Mesothelial cell of epicardium (in vitro differentiated cells): ENCODE data around the gene DENND2C. TPM values are rescaled to one million over a fixed set of nuclear protein-coding genes. Genes with fewer than 3 reads are reported as not detected.

Experiments used
- DNase-seq, 2 experiments: peaks; one replicate each; pipeline ENCODE4 v3.0.0; 2021; ENCODE audit warnings: low spot score in 2 of 2; ENCODE audit not compliant: unreplicated experiment in 2 of 2
- H3K27ac Mint-ChIP-seq: 2 replicates; pipeline ENCODE4 v1.8.0; 2021; ENCODE audit warnings: mixed read lengths
- H3K27me3 Mint-ChIP-seq: 2 replicates; pipeline ENCODE4 v1.8.0; 2021; ENCODE audit warnings: low read depth, mixed read lengths
- H3K36me3 Mint-ChIP-seq: 2 replicates; pipeline ENCODE4 v1.8.0; 2021; ENCODE audit warnings: mixed read lengths
- H3K4me1 Mint-ChIP-seq: 2 replicates; pipeline ENCODE4 v1.8.0; 2021; ENCODE audit warnings: mixed read lengths
- H3K4me3 Mint-ChIP-seq: 2 replicates; pipeline ENCODE4 v1.8.0; 2021; ENCODE audit warnings: mild to moderate bottlenecking, moderate library complexity, mixed read lengths
- H3K9me3 Mint-ChIP-seq: 2 replicates; pipeline ENCODE4 v1.8.0; 2021; ENCODE audit warnings: mixed read lengths
- CTCF ChIP-seq: fragments of 200-600 bp; sonication (generic); IDR thresholded peaks from one replicate; pipeline ENCODE4 v1.5.0; 2021; ENCODE audit warnings: antibody characterized with exemption; ENCODE audit not compliant: unreplicated experiment
- total RNA-seq: library from RNA; stranded (reverse); gene quantifications from 3 replicates; pipeline ENCODE4 v1.2.1, GENCODE V29; 2021

Gene DENND2C
- total RNA-seq, 1 donor from 2014 or later = 2.3 TPM

- Mint-ChIP-seq H3K27ac (peak overlapping the region; percentile 99), H3K4me3 (peak overlapping the region; percentile 96), H3K4me1 (peaks cover 18% of the 10 kb centered on the region), H3K9me3 (no peaks in the 10 kb centered on the region), H3K36me3 (peaks cover 19% of the 10 kb centered on the region), H3K27me3 (no peaks in the 10 kb centered on the region)
- no peak for TF ChIP-seq CTCF
- no peak for DNase-seq
These were observed 46.1 kb upstream of the DENND2C start for GRCh38 chr1:114715952-114716303.

GRCh38 chr1:114712977-114713376, 43.1 kb upstream of the DENND2C start:
- H3K27ac Mint-ChIP-seq = no peak overlapping the region
- no peaks in the 10 kb centered on the region for H3K9me3 Mint-ChIP-seq
- H3K27me3 Mint-ChIP-seq = no peaks in the 10 kb centered on the region
- TF ChIP-seq CTCF = no peak
- no peak for DNase-seq
- peaks cover 18% of the 10 kb centered on the region for H3K4me1 Mint-ChIP-seq
- H3K4me3 Mint-ChIP-seq = no peak overlapping the region
- H3K36me3 Mint-ChIP-seq = peaks cover 16% of the 10 kb centered on the region

- Mint-ChIP-seq H3K27me3 (no peaks in the 10 kb centered on the region), H3K36me3 (peaks cover 25% of the 10 kb centered on the region), H3K4me1 (peaks cover 5% of the 10 kb centered on the region), H3K27ac (no peak overlapping the region), H3K9me3 (no peaks in the 10 kb centered on the region), H3K4me3 (no peak overlapping the region)
- no peak for TF ChIP-seq CTCF
- DNase-seq = no peak
These were observed 40.5 kb upstream of the DENND2C start for GRCh38 chr1:114710360-114710759.

- Mint-ChIP-seq H3K27ac (no peak overlapping the region), H3K36me3 (peaks cover 21% of the 10 kb centered on the region), H3K9me3 (no peaks in the 10 kb centered on the region), H3K4me3 (no peak overlapping the region), H3K4me1 (no peaks in the 10 kb centered on the region), H3K27me3 (no peaks in the 10 kb centered on the region)
- no peak for DNase-seq
- no peak for TF ChIP-seq CTCF
These were observed 37.8 kb upstream of the DENND2C start for GRCh38 chr1:114707604-114708003.

GRCh38 chr1:114703242-114703641, 33.4 kb upstream of the DENND2C start:
- H3K36me3 Mint-ChIP-seq = peaks cover 10% of the 10 kb centered on the region
- no peaks in the 10 kb centered on the region for H3K9me3 Mint-ChIP-seq
- no peak for DNase-seq
- no peak for TF ChIP-seq CTCF
- H3K27me3 Mint-ChIP-seq = peaks cover 11% of the 10 kb centered on the region
- H3K27ac Mint-ChIP-seq = no peak overlapping the region
- no peak overlapping the region for H3K4me3 Mint-ChIP-seq
- no peaks in the 10 kb centered on the region for H3K4me1 Mint-ChIP-seq

- H3K27me3 Mint-ChIP-seq = peaks cover 12% of the 10 kb centered on the region
- H3K36me3 Mint-ChIP-seq = peaks cover 9% of the 10 kb centered on the region
- H3K9me3 Mint-ChIP-seq = no peaks in the 10 kb centered on the region
- no peak overlapping the region for H3K27ac Mint-ChIP-seq
- H3K4me1 Mint-ChIP-seq = no peaks in the 10 kb centered on the region
- TF ChIP-seq CTCF = no peak
- no peak overlapping the region for H3K4me3 Mint-ChIP-seq
- DNase-seq = no peak
These were observed 32.9 kb upstream of the DENND2C start for GRCh38 chr1:114702737-114703136.
